ENCODE results near the gene TRDMT1.

DNA sequence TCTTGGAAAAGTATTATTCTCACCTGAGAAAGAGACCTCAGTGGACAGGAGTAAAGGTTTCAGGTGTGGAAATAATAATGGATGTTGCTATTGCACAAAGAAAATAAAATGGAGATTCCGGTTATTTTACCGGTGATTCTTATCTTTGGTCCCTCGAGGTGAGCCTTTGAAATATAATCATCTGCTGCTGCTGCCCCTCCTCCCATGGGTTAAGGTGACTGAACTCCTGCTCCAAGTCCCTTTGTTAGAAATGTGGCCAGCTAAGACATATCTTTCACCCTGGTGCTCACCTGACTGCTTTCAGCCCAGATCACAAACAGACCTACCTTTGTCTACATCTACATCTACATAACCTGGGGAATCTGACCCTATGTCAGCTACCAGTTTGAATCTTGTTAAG is 77.5 kb downstream of the TRDMT1 start:
- TF ChIP-seq, protein P1, sequence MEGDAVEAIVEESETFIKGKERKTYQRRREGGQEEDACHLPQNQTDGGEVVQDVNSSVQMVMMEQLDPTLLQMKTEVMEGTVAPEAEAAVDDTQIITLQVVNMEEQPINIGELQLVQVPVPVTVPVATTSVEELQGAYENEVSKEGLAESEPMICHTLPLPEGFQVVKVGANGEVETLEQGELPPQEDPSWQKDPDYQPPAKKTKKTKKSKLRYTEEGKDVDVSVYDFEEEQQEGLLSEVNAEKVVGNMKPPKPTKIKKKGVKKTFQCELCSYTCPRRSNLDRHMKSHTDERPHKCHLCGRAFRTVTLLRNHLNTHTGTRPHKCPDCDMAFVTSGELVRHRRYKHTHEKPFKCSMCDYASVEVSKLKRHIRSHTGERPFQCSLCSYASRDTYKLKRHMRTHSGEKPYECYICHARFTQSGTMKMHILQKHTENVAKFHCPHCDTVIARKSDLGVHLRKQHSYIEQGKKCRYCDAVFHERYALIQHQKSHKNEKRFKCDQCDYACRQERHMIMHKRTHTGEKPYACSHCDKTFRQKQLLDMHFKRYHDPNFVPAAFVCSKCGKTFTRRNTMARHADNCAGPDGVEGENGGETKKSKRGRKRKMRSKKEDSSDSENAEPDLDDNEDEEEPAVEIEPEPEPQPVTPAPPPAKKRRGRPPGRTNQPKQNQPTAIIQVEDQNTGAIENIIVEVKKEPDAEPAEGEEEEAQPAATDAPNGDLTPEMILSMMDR (IDR thresholded peaks at IDR 0.05), result no peak
- TF ChIP-seq POLR2A (IDR thresholded peaks at IDR 0.05), result no peak
